ENCODE results near the gene SLC12A3. TPM values are rescaled to one million over a fixed set of nuclear protein-coding genes. Genes with fewer than 3 reads are reported as not detected.

Gene SLC12A3
- polyA plus RNA-seq, 3 donors: 0.03 TPM; not detected in 2

- Mint-ChIP-seq H3K36me3 (peaks cover 33 to 46% of the 10 kb centered on the region in 2 donors), H3K27me3 (ENCODE audit: low read depth in 3 of 3) (peaks cover 0 to 3% (median 2%) of the 10 kb centered on the region in 3 donors), H3K4me1 (peaks cover 26% of the 10 kb centered on the region), H3K27ac (peak overlapping the region in 4 of 7 donors; percentile 21 to 72 (median 32)), H3K9me3 (no peaks in the 10 kb centered on the region), H3K4me3 (no peak overlapping the region)
- 90% methylated on average over 2 of the region's 6 CpGs for WGBS (ENCODE audit: insufficient coverage)
- no peaks in the 10 kb centered on the region for H3K79me2 ChIP-seq (ENCODE audit: insufficient read depth, low read length)
- H4K20me1 ChIP-seq (ENCODE audit: insufficient read depth, low read length): peaks cover 58% of the 10 kb centered on the region
- peaks cover 29 to 46% of the 10 kb centered on the region in 2 donors for H3K36me3 ChIP-seq (replicated peaks in 1 of 2; ENCODE audit: control insufficient read depth in 1 of 2, insufficient read depth in 2 of 2, low read length in 2 of 2)
- H3K4me2 ChIP-seq (replicated peaks; ENCODE audit: extremely low read depth, low read length, poor library complexity, severe bottlenecking): no peak overlapping the region
- peaks cover 23% of the 10 kb centered on the region in 2 donors for H3K4me1 ChIP-seq (ENCODE audit: control insufficient read depth in 1 of 2, insufficient read depth in 2 of 2, low read length in 2 of 2)
- no peak overlapping the region for H3K9ac ChIP-seq (ENCODE audit: insufficient read depth, low read length, poor library complexity, severe bottlenecking)
- no peak overlapping the region for H2AFZ ChIP-seq (ENCODE audit: insufficient read depth, low read depth, low read length, poor library complexity, severe bottlenecking)
- TF ChIP-seq CTCF (IDR thresholded peaks at IDR 0.05): no peak
- H3K27ac ChIP-seq (ENCODE audit: low read depth in 1 of 2, low read length in 2 of 2): no peak overlapping the region
- no peaks in the 10 kb centered on the region for H3K27me3 ChIP-seq (ENCODE audit: control insufficient read depth in 2 of 2, insufficient read depth in 2 of 2, low read length in 2 of 2)
- H3K9me3 ChIP-seq (replicated peaks in 1 of 2; ENCODE audit: control insufficient read depth in 1 of 2, insufficient read depth in 1 of 2, low read length in 2 of 2): no peaks in the 10 kb centered on the region
- H3K4me3 ChIP-seq (replicated peaks in 1 of 3; ENCODE audit: low read depth in 2 of 3, low read length in 3 of 3): no peak overlapping the region
- DNase-seq: no peak
- intact Hi-C loops (cut with micrococcal nuclease): no loop called here
These were observed 83.2 kb downstream of the SLC12A3 start for GRCh38 chr16:56948234-56948633.

GRCh38 chr16:56950051-56950450, 85.0 kb downstream of the SLC12A3 start:
- no peak overlapping the region for H3K4me3 ChIP-seq (replicated peaks in 1 of 3; ENCODE audit: low read depth in 2 of 3, low read length in 3 of 3)
- H3K27ac ChIP-seq (ENCODE audit: low read depth in 1 of 2, low read length in 2 of 2): peak overlapping the region in 1 of 2 donors; percentile 71
- no peaks in the 10 kb centered on the region for H3K9me3 Mint-ChIP-seq
- no peak for DNase-seq
- peaks cover 23% of the 10 kb centered on the region in 2 donors for H3K4me1 ChIP-seq (ENCODE audit: control insufficient read depth in 1 of 2, insufficient read depth in 2 of 2, low read length in 2 of 2)
- no peak overlapping the region for H3K9ac ChIP-seq (ENCODE audit: insufficient read depth, low read length, poor library complexity, severe bottlenecking)
- peak overlapping the region in 4 of 7 donors; percentile 36 to 71 (median 54) for H3K27ac Mint-ChIP-seq
- intact Hi-C loops (cut with micrococcal nuclease): no loop called here
- H4K20me1 ChIP-seq (ENCODE audit: insufficient read depth, low read length): peaks cover 40% of the 10 kb centered on the region
- H3K4me1 Mint-ChIP-seq: peaks cover 26% of the 10 kb centered on the region
- no peak overlapping the region for H3K4me3 Mint-ChIP-seq
- H3K36me3 Mint-ChIP-seq: peaks cover 15 to 28% of the 10 kb centered on the region in 2 donors
- H3K36me3 ChIP-seq (replicated peaks in 1 of 2; ENCODE audit: control insufficient read depth in 1 of 2, insufficient read depth in 2 of 2, low read length in 2 of 2): peaks cover 10 to 28% of the 10 kb centered on the region in 2 donors
- H3K27me3 Mint-ChIP-seq (ENCODE audit: low read depth in 3 of 3): peaks cover 0 to 3% (median 2%) of the 10 kb centered on the region in 3 donors
- no peaks in the 10 kb centered on the region for H3K79me2 ChIP-seq (ENCODE audit: insufficient read depth, low read length)
- H3K4me2 ChIP-seq (replicated peaks; ENCODE audit: extremely low read depth, low read length, poor library complexity, severe bottlenecking): no peak overlapping the region
- TF ChIP-seq CTCF (IDR thresholded peaks at IDR 0.05): no peak
- WGBS (ENCODE audit: insufficient coverage): no CpG with 5 or more reads among the region's 4 CpGs
- H2AFZ ChIP-seq (ENCODE audit: insufficient read depth, low read depth, low read length, poor library complexity, severe bottlenecking): no peak overlapping the region
- no peaks in the 10 kb centered on the region for H3K27me3 ChIP-seq (ENCODE audit: control insufficient read depth in 2 of 2, insufficient read depth in 2 of 2, low read length in 2 of 2)
- H3K9me3 ChIP-seq (replicated peaks in 1 of 2; ENCODE audit: control insufficient read depth in 1 of 2, insufficient read depth in 1 of 2, low read length in 2 of 2): no peaks in the 10 kb centered on the region

All from CD14-positive monocyte (primary cell).